ENCODE data around the gene HSBP1.

GRCh38 chr16:83833921-83834320 lies 26.1 kb downstream of the HSBP1 start:
- TF ChIP-seq CTCF (IDR thresholded peaks at IDR 0.05; ENCODE audit: poor library complexity) (no peak), EZH2 (IDR thresholded peaks at IDR 0.05; ENCODE audit: borderline replicate concordance) (no peak)
